Glutamatergic neuron (in vitro differentiated cells): ENCODE measurements around the gene B4GALT6. TPM values are rescaled to one million over a fixed set of nuclear protein-coding genes. Genes with fewer than 3 reads are reported as not detected.

ENCODE experiments used
- DNase-seq: peaks from one replicate; pipeline ENCODE4 v3.0.0; 2022
- H3K27ac Mint-ChIP-seq: one replicate; pipeline ENCODE4 v1.8.0; 2020; ENCODE audit warnings: mild to moderate bottlenecking, mixed read lengths, inconsistent platforms; ENCODE audit not compliant: unreplicated experiment
- H3K27me3 Mint-ChIP-seq: one replicate; pipeline ENCODE4 v1.8.0; 2020; ENCODE audit warnings: mild to moderate bottlenecking, moderate library complexity, mixed read lengths, inconsistent platforms; ENCODE audit not compliant: unreplicated experiment
- H3K36me3 Mint-ChIP-seq: one replicate; pipeline ENCODE4 v1.8.0; 2020; ENCODE audit warnings: mild to moderate bottlenecking, mixed read lengths, inconsistent platforms; ENCODE audit not compliant: unreplicated experiment
- H3K4me1 Mint-ChIP-seq: one replicate; pipeline ENCODE4 v1.8.0; 2020; ENCODE audit warnings: mild to moderate bottlenecking, low read depth, mixed read lengths, inconsistent platforms; ENCODE audit not compliant: unreplicated experiment
- H3K4me3 Mint-ChIP-seq: one replicate; pipeline ENCODE4 v1.8.0; 2020; ENCODE audit warnings: mild to moderate bottlenecking, mixed read lengths, inconsistent platforms; ENCODE audit not compliant: unreplicated experiment
- H3K9me3 Mint-ChIP-seq: one replicate; pipeline ENCODE4 v1.8.0; 2020; ENCODE audit warnings: mild to moderate bottlenecking, moderate library complexity, mixed read lengths, inconsistent platforms; ENCODE audit not compliant: unreplicated experiment
- total RNA-seq: library from RNA; stranded (reverse); fragmentation: NEBNext Ultra II Directional; extraction: Animal tissue kit (Norgen Biotek cat#: 25700); gene quantifications from one replicate; pipeline ENCODE4 v1.2.1, GENCODE V29; 2021; ENCODE audit not compliant: unreplicated experiment
- TF ChIP-seq, protein P1 (sequence below): fragments of 200-600 bp; sonication (generic); IDR thresholded peaks from one replicate; pipeline ENCODE4 v1.5.0; 2021; ENCODE audit not compliant: partially characterized antibody, unreplicated experiment

The B4GALT6 gene
- total RNA-seq, 1 donor from 2014 or later = 16.5 TPM

GRCh38 chr18:31574359-31574758 lies 110.0 kb downstream of the B4GALT6 start:
- no peak overlapping the region for H3K4me3 Mint-ChIP-seq
- no peaks in the 10 kb centered on the region for H3K4me1 Mint-ChIP-seq
- H3K9me3 Mint-ChIP-seq = peaks cover 4% of the 10 kb centered on the region
- no peak overlapping the region for H3K27ac Mint-ChIP-seq
- H3K36me3 Mint-ChIP-seq = no peaks in the 10 kb centered on the region
- TF ChIP-seq, protein P1, sequence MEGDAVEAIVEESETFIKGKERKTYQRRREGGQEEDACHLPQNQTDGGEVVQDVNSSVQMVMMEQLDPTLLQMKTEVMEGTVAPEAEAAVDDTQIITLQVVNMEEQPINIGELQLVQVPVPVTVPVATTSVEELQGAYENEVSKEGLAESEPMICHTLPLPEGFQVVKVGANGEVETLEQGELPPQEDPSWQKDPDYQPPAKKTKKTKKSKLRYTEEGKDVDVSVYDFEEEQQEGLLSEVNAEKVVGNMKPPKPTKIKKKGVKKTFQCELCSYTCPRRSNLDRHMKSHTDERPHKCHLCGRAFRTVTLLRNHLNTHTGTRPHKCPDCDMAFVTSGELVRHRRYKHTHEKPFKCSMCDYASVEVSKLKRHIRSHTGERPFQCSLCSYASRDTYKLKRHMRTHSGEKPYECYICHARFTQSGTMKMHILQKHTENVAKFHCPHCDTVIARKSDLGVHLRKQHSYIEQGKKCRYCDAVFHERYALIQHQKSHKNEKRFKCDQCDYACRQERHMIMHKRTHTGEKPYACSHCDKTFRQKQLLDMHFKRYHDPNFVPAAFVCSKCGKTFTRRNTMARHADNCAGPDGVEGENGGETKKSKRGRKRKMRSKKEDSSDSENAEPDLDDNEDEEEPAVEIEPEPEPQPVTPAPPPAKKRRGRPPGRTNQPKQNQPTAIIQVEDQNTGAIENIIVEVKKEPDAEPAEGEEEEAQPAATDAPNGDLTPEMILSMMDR = no peak
- peaks cover 2% of the 10 kb centered on the region for H3K27me3 Mint-ChIP-seq
- DNase-seq = no peak

Other genes starting within 250 kb of the B4GALT6 start
- not detected for gene DSG3, start 236.8 kb downstream of the B4GALT6 start, total RNA-seq
- gene DSG2, start 186.4 kb downstream of the B4GALT6 start, total RNA-seq = 8.2 TPM
- not detected for gene TTR, start 92.7 kb downstream of the B4GALT6 start, total RNA-seq
- gene SLC25A52, start 76.3 kb upstream of the B4GALT6 start, total RNA-seq = not detected